Cardiac fibroblast (primary cell): Measurements from ENCODE around the gene GRID2.

Experiments used
- DNase-seq, 2 donors: peaks; one replicate each; pipeline versions ENCODE4 v3.0.0 to v3.0.0-alpha.2; 2010; ENCODE audit warnings: low read depth in 2 of 2
- H3K4me3 ChIP-seq, 2 donors: replicated peaks in 1 of 2; 1 replicate in 1 of 2; 2 replicates in 1 of 2; pipeline ENCODE4 v1.5.1; 2011; ENCODE audit warnings: low read depth in 2 of 2, low read length in 2 of 2, mild to moderate bottlenecking in 2 of 2, moderate library complexity in 1 of 2
- TF ChIP-seq, protein P1 (sequence below): IDR thresholded peaks from one replicate; pipeline ENCODE4 v1.5.1; 2011; ENCODE audit warnings: low read depth, mild to moderate bottlenecking, low read length, inconsistent platforms

GRID2 gene

DNA sequence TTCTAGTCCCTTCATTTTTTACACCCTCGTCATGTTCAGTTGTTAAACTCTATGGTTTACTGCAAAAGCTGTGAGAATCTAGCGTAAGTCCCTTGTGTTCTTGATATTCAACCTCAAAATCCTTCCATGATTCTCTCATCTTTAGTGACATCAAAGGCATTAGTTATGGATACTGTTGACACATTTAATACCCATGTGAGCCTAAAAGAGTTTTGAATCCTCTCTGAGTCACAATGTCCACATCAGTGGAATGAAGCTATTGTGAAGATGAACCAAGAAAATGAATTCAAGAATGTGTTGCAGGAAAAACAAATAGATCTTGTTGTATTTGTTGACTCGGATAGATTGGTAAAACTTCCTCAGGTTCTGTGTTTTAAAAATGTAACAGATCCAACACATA is 1130.1 kb downstream of the GRID2 start:
- no peak for DNase-seq
- no peak overlapping the region for H3K4me3 ChIP-seq
- TF ChIP-seq, protein P1, sequence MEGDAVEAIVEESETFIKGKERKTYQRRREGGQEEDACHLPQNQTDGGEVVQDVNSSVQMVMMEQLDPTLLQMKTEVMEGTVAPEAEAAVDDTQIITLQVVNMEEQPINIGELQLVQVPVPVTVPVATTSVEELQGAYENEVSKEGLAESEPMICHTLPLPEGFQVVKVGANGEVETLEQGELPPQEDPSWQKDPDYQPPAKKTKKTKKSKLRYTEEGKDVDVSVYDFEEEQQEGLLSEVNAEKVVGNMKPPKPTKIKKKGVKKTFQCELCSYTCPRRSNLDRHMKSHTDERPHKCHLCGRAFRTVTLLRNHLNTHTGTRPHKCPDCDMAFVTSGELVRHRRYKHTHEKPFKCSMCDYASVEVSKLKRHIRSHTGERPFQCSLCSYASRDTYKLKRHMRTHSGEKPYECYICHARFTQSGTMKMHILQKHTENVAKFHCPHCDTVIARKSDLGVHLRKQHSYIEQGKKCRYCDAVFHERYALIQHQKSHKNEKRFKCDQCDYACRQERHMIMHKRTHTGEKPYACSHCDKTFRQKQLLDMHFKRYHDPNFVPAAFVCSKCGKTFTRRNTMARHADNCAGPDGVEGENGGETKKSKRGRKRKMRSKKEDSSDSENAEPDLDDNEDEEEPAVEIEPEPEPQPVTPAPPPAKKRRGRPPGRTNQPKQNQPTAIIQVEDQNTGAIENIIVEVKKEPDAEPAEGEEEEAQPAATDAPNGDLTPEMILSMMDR = no peak

DNA sequence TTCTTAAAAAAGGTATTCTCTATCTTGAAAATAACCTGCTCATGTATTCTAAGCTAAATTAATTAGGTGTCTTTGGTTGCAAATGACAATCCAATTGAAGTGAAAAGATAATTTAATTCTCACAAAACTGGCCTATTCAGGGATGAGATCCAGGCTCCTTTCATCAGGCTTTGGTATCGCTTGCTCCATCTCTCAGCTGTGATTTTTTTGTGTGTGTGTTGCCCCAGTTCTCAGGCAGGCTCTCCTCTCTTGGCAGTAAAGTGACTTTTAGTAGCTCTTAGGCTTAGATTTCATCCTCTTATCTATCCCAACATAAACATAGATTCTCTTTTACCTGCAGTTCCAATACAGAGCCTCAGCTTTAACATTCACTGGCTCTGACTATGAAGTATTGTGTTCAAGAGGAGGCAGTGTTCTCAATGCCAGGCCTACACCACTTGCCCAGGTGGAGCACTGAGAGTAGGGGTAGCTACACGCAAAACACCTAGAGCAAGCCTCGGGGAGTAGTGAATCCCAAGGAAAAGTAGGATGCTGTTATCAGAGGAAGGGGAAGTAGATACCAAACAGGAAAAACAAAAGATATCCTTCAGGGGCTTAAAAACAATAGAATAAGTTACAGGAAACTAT is 1132.3 kb downstream of the GRID2 start:
- TF ChIP-seq, protein P1 = no peak
- H3K4me3 ChIP-seq = no peak overlapping the region
- DNase-seq = no peak

DNA sequence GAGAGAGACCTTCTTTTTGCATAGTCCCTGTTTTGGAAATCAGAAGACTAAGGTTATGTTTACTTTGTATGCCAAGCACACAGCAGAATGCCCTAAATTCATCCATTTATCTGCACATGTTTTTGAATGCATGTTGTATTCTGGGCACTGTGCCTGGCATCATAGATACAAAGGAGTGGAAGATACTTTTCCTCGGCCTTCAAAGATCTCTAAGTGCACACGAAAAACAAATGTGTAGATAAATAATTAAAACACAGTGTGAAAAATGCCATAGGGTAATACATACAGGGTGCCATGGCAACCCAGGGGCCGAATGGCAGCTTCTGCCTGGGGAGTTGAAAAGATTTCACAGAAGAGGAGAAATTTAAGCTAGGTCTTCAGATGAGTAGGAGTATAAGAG is 1134.2 kb downstream of the GRID2 start:
- DNase-seq = no peak
- H3K4me3 ChIP-seq = no peak overlapping the region
- TF ChIP-seq, protein P1 = no peak

DNA sequence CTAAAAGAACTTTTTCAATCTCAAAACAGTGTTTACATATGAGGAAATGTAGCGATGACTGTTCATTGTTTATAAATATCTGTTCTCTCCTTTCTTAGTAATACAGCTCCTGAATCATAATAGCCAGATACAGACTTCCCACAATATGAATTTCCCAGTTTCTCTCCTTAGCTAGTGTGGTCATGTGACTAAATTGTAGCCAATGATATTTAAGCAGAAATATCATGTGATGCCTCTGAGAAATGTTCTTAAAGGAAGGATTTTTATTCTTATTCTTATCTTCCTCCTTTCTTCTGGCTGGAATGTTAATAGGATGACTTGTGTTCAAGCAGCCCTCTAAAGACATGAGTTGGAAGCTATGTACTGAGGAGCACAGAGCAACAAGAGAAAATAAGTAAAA is 1141.1 kb downstream of the GRID2 start:
- TF ChIP-seq, protein P1 = no peak
- no peak for DNase-seq

DNA sequence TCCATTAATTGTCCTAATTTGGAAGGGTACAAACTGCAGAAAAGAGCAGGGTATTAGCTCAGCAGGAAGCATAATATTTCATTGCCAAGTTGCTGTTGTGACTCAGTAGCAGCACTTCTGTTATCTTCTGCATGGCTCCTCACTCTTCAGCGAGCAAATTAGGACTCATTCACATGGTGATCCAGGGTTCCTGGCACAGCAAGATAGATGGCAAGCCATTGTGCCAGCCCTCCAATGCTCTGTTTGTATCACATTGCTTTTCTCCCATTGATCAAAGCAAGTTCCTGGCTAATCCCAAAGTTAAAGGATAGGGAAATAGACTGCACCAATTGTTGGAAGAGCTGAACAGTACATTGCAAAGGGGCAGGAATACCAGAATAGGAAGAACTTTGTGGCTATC is 1142.3 kb downstream of the GRID2 start:
- DNase-seq = no peak
- TF ChIP-seq, protein P1 = no peak
- no peak overlapping the region for H3K4me3 ChIP-seq

More for the DNA sequence above, 1141.1 kb downstream of the GRID2 start:
- no peak overlapping the region for H3K4me3 ChIP-seq

DNA sequence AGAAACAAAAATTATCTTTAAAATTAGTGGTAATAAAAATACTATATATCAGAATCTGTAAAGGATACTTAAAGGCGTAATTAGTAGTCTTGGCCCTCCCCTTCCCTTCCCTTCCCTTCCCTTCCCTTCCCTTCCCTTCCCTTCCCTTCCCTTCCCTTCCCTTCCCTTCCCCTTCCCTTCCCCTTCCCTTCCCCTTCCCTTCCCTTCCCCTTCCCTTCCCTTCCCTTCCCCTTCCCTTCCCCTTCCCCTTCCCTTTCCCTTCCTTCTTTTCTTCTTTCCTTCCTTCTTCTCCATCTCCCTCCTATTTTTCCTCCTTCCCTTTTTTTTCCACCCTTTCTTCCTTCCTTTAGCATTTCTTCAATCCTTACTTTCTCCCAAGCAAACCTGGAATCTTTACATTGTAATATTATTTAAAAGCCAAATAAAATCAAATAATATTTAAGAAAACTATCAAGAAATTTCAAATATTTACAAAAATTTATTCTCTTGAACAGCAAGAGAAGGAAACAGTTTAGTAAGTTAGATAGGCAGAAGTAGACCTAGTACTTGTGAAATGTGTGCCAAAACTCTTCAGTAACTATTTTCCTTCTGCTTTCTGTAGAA is 1145.0 kb downstream of the GRID2 start:
- DNase-seq = no peak
- no peak overlapping the region for H3K4me3 ChIP-seq
- TF ChIP-seq, protein P1 = no peak
